CD4-positive, alpha-beta T cell treated with Interleukin-15 for 1 hour (primary cell): Measurements from ENCODE around the gene XRCC4.

ENCODE experiments used
- DNase-seq: peaks from one replicate; pipeline ENCODE4 v3.0.0-alpha.2; 2020

Gene XRCC4

DNA sequence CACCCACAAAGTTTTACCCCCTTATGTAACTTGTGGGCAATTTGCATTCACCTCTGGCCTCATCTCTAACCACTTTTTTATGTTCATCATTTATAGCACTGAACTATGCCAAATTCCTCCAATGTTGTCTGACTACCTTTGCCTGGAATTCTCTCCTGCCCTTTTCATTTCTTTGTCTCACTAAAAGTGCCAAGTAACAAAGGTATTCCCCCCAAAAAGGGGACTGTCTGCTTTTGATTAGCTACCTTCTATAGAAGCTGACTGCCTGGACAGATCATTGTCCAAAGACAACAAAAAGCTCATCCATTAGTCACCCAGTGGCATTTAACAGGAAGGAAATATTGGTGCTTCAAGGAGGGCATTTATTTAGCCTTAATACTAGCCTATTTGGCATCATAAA lies 204.3 kb downstream of the XRCC4 start:
- DNase-seq = no peak

DNA sequence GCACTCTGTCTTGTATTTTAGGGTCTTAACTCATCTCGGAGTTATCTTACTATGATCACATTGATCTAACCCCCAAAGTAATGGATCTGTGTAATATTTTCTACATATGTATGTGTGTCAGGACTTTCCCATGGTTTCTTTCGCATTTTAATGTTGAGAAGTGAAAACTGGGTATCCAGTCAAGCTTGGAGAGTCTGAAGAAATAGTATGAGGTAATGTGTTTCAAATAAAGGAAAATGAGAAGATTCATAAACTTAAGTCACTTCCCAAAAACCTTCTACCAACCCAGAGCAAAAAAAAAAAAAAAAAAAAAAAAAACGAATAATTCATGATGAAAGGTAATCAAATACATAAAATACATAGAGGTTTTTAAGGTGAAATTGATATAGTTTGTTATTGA lies 206.4 kb downstream of the XRCC4 start:
- no peak for DNase-seq

DNA sequence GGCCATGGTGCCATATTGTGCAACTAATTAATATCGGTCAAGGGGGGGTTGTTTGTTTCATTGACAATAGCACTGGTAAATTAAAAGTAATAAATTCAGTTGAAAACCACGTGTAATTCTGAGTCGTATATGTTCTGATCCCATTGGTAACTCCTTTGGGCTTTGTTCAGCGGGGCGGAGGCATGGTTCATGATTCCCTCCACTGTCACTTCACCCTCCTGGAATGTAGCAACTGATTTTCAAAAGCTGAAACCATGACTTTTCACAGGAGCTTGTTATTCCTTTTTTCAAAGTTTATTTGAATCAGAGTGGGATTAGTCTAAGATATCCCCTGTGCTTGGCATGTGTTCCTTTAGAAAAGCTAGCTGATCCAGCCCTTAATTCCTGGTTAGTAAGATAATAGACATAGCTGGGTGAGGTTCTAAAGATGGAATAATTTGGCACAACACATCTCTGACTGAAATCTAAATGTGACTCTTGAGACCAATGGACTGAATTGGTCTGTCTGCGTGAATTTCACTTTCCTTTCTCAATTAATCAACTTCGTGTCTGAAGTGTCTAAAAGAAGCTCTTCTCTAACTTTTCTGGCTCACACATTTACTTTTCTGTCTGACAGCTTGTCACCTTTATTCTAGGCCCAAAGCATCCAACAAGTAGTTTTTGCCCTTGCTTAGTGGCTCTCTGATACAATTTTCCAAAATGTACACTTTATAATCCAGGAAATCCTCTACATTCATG lies 208.5 kb downstream of the XRCC4 start:
- DNase-seq = no peak

DNA sequence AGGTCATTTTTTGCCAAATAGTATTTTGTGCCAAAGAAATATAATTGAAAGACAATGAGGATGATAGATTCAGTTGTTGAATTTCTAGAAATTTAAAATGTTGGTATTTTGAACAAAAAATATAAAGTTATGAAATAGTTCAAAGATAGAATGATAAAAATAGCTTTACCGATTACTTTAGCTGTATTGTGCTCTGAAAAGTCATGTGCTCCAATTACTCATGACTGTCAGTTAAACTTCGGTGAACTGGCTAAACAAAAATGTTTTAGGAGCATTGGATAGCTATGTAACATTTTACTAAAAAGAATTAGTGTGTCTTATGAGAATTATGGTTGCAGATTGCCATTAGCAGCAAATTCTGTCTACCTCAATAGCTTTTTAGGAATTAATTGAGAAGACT lies 216.9 kb downstream of the XRCC4 start:
- no peak for DNase-seq

DNA sequence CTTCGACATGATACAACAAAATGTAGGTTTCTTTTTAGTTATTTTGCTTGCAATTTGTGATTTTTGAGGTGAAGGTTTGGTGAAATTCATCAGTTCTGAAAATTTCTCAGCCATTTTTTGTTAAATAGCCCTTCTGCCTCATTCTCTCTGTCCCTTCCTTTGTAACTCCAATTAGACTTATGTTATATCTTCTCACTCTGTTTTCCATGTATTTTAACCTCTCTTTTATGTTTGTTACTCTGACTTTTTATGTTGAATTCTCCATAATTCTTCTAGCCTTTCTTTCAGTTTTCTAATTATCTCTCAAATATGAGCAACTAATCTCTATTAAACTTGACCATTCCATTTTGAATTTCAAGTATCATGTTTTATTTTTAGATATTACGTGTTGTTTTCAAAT lies 222.0 kb downstream of the XRCC4 start:
- DNase-seq = no peak

DNA sequence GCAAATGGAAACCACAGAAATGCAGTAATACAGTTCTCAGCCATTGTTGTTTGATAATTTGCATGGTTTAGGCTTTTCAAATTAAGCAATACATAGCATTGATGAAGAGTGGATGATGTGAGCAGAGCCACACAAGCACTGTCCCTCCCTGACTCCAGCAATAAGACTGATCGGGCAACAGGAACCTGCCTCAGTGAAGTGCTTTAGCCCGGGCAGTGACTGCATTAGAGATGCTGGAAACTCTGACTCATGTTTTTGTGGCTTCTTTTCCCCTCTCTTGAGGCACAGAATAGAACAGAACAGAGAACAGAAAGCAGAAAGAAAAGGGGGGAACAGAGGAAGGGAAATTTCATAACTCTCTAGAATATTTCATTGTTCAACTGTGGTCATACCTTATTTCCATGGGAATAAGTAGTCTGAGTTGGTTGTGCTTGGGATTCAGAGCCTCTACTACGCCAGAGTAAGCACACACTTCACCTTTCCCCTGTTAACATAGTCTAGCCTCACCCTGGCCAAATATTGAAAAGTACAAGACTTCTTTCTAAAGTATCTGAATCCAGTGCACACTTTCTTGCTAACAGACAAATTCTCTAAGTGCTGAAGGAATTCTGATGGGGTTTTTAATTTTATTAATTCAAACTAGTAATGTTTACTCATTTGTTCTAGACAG lies 229.4 kb downstream of the XRCC4 start:
- peak; percentile 72 for DNase-seq

DNA sequence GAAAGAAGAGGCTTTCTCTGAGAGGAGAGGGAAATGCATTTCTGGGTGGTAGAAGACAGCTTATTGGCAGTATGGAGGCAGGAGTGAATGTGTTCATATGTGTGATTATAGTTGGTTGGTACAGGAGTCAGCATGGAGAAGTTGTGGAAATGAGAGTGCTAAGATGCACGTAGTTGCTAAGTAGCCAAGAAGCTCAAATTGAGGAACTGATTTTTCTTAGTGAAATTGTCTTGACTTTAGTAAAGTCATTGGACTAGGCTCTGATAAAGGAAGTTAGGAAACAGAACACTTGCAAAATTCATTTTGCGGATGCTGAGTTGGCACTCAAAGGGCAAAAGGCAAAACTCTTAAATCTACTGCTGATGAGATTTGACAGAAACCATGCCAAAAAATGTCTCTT lies 235.3 kb downstream of the XRCC4 start:
- peak; percentile 17 for DNase-seq

DNA sequence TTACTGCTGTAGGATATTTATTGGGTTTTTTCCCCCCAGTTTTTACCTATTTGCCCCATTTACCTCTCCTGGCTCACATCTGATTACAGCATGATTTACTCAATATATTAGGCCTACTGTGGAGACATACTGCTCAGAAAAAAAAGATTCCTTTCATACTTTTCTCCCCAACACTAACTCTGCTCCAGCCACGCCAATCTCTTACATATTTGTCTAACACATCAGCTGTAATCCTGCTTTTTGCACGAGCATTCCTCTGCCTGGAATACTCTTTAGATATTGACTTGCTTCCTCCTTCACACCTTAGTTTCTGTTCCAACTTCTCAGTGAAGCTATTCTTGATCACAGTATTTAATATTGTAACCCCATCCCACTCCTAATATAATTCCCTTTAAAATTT lies 236.1 kb downstream of the XRCC4 start:
- no peak for DNase-seq

DNA sequence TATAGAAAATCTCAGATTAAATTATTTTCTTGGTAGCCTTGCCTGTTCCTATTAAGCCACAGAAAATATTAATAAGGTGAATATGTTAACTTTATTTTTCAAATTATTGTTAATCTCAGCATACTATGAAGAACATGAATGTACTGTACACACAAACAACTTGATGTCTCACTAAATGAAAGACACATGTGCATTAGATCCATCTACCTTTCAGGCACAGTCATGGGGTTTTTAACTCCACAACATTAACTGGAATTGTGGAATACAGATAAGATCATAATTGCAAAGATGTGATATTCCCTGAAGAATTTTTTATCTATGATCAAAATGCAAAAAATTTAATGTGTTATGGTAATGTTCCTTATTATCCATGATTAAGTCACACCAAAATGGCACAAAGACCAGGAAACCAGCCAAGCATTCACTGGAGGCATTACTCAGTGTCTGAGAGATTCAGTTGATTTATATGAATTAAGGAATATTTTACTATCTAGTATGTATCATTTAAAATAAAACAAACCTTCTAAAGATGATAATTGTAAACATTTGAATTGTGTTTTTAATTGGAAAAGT lies 244.2 kb downstream of the XRCC4 start:
- DNase-seq = no peak

DNA sequence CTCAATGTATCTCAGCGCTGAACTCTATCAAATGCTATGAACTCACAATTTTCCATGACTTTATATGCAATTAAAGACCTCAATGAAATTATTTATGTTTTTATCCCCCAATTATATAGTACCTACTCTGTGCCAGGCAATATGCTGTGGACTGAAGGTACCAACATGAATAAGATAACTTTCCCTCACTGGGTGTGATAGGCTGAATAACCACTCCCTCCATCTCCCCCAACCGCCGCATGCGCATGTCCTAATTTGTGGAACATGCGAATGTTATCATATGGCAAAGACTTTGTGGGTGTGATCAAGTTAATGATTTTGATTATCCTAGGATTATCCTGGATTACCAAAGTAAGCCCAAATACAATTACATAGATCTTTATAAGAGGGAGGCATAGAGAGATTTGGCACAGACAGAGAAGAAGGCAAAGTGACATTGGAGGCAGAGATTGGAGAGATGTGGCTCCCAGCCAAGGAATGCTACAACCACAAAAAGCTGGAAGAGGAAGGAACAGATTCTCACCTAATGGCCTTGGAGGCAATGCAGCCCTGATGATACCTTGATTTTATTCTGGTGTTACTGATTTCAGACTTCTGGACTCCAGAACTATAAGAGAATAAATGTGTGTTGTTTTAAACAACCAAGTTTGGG lies 245.1 kb downstream of the XRCC4 start:
- no peak for DNase-seq

DNA sequence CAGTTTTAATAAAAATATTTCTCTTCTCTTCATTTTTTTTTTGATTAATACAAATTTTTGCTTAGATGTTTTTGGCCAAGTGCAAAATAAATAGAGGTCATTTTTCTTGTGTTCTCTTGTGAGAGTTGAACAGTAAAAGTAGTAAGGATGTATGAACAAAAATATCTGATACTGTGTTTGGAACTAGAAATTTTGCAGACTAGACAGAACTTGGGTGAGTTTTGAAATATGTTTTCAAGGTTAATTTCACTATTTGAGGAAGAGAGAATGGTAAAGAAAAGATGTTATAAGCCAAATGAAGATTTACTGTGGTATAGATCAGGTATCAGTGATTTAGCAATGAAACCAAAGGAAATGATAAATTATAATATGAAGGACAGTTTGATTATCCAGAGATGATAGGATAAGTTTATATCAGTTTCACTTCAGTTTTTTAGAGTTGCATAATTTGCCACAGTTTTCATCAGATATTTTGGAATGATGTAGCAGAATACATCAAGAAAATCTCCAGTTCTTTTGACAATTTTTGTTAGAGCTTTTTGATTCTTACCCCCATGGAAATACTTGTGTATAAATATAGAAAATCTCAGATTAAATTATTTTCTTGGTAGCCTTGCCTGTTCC lies 246.3 kb downstream of the XRCC4 start:
- DNase-seq = no peak

DNA sequence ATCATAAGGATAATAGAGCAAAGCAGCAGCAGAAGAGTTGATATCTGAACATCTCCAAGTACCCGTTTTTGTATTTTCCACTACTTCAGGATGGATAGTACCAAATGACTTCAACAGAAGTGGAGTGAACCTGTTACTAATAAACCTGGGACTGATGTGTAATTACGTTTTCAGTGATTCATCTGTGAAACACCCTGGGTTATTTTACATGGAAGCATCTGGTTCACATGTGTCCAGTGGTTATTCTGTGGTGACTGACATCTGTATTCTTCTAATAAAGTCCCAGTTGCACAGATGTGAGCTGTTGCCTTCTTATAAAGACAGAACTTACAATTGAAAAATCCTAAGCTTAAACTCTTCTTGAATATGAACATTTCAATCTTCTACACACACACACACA lies 254.5 kb downstream of the XRCC4 start:
- DNase-seq = no peak

DNA sequence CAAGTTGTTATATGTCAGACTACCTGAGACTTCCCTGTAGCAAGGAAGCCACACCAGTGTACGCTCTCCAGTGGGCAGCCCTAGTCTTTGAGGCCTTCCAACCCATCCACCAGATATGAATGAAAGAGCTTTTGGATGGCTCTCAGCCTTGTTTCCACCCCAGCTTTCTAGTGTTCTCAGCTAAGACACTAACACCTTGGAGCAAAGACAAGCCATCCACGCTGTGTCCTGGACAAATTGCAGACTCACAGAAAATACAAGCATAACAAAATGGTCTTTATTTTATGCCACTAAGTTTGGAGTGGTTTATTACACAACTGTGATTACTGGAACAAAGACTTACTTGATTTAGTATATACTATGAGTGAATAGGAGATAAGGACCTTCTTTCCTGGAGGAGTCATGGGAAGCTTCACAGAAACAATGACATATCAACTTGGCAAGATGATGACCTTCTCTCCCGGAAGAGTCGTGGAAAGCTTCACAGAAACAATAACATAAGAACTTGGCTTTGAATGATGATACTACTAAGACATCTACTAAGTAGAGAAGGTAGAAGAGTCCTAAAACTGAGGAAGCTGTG lies 260.2 kb downstream of the XRCC4 start:
- DNase-seq = no peak

DNA sequence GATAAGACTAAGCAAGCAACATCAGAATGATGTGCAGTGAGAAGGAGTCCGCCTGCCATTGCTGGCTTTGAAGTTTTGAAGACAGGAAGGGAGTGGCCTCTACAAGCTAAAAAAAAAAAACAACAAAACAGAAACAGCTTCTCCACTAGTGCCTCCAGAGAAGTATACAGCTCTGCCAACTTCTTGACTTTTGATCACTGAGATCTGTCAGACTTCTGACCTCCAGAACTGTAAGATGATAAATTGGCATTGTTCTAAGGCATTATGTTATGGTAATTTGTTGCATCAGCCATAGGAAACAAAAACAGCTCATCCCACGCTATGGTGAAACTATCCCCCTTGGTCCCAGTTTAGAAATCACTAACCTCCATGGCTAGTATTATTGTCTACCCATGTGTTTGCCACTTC lies 263.2 kb downstream of the XRCC4 start:
- no peak for DNase-seq

DNA sequence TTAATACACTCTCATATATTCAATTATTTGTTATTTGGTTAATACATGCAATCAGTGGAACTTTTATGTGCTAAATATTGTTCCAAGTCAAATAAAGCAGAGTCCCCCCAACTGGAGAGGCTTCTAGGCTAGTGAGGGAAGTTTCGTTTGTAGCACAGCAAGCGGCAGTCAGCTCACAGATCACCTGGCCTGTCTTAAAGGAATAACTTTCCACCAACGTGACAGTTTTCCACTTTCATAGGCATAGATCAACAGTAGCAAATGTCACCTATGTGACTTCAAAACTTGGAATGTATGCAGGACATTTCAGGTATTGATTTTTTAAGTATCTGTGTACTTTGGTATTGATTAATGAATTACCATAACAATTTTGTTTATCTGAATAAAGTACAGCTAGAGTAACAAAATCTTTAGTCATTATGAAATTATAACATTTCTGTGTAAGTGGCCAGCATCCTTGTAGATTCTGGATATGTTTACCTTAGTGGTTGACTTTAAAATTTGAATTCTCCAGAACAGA lies 264.5 kb downstream of the XRCC4 start:
- DNase-seq = no peak

DNA sequence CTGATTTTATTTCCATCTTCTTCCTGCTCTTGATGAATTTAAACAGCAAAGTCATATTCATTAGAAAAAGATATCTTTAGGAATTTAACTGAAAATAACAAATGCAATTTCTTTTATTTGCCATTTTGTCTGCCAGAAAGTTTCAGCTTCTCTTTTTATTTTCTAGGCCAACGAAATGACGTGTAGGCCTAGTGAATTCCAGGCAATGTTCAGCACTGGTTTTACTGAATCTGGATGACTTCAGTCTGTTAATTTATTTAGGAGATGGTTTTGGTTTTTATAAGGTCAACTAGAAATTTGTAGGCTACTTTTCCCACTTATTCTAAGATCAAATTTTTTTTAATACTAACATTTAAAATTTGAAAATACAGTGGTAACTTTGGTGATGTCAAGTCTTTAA lies 265.1 kb downstream of the XRCC4 start:
- DNase-seq = no peak

DNA sequence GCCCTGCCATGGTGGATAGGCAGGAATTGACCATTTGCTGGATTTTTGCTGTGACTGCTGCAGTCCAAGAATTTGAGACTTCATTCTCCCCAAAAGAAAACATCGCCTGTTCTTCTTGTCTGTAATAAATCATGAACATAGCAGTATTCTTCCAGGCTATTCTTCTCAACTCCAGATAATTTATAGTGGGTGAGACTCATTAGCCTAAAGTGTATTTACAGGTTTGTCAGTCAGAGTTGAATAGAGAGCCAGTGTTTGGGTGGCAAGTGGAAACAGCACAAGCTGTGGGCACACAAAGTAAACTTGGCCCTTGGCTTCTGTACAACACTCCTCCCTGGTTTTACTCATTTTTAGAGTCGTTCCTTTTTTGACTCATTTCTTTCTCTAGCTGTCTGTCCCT lies 266.0 kb downstream of the XRCC4 start:
- DNase-seq = no peak

DNA sequence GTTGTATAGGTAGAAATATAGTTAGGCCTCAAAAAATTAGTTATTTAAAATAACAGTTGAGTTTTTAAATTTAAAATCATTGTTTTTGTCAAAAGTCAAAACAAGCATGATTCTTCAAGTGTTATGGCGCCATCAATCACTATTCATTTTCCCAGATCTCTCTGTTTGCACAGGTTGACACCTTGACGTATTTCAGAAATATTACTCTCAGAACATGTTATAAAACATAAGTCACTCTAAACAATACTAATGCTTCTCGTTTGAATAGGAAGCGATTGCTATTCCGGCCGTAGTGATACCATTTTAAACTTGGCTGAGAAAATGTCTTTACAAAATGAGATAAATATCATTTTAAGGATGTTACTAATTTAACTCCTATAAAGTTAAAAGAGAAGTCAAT lies 268.1 kb downstream of the XRCC4 start:
- DNase-seq = no peak

DNA sequence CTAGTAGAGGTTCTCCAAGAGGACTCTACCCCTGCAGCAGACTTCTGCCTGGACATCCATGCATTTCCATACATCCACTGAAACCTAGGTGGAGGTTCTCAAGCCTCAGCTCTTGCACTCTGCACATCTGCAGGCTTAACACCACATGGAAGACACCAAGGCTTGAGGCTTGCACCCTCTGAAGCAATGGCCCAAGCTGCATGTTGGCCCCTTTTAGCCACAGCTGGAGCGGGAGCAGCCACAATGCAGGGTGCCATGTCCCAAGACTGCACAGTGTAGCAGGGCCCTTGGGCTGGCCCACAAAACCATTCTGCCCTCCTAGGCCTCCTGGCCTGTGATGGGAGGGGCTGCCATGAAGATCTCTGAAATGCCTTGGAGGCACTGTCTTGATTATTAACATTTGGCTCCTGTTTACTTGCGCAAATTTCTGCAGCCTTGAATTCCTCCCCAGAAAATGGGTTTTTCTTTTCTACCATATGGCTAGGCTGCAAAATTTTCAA lies 271.0 kb downstream of the XRCC4 start:
- DNase-seq = no peak

DNA sequence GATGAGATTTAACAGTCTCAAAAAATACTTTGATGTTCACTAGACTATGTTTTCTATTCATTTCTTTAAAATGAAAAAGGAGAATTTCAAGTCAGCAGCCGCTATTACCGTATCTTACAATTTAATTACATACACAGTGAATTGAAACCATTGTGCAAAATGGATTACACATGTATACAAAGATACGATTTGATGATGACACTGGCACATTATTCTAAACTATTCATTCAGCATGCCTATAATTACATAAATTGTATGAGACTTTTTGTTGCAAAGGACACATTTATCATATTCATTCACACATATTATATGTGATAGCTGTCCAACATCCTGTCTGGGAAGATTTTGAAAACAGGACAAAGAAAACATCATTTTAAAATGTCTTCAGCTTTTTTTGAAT lies 275.9 kb downstream of the XRCC4 start:
- no peak for DNase-seq

DNA sequence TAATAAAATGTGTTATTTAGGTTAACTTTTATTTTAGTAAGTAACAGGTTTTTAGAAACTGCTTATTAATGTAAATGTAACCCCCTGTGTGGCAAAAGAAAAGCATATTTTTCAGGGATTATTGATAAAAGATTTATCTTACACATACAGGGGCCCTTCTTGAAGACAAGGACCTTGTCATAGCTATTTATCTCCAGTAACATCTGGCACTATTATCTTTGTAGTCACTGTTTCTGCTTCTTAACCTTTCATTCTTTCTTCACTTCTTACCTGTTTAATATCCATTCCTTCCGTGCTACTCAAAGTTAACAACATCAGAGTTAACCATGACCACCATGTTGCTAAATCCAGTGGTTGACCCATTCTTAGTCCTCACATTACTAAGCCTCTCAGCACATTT lies 276.4 kb downstream of the XRCC4 start:
- no peak for DNase-seq

DNA sequence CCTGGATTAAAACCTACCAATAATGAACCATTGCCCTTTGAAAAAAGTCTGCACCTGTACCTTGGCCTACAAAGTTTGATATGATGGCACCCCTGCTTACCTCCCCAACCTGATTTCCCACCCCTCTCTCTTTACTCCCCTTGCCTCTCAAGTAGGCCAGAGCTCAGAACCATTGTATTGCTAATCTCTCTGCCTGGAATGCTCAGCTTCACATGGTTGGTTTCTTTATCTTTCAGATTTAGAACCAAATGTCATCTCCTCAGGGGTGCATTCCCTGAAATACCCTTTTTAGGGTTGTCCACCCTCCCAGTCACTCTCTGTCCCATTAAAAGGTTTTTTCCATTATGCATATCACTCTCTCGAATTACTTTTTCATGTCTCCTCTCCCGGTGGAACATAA lies 277.6 kb downstream of the XRCC4 start:
- no peak for DNase-seq
